Activated naive CD4-positive, alpha-beta T cell treated with anti-CD3 and anti-CD28 coated beads, Interleukin-2, amount 10 ng/mL, durations not matched to agents 7 days and 5 days (primary cell): Measurements from ENCODE around the gene SCN4A.
"Not testable (repeated sequence)": the region's sequence is repeated elsewhere in the genome, so short reads cannot be mapped to it uniquely, and the experiment has no call there.

Source experiments
- CTCF ChIA-PET: fragments of 350-600 bp; sonication (Branson Sonifier 250); formaldehyde crosslinking; loops from one replicate; lab custom pipeline; 2021; ENCODE audit warnings: antibody characterized with exemption; lab: Charles Lee
- DNase-seq: peaks from one replicate; pipeline ENCODE4 v3.0.0-alpha.2; 2020
- H3K27ac Mint-ChIP-seq: one replicate; pipeline ENCODE4 v1.8.0; 2021; ENCODE audit warnings: mild to moderate bottlenecking, moderate library complexity, mixed read lengths
- H3K27me3 Mint-ChIP-seq: one replicate; pipeline ENCODE4 v1.8.0; 2021; ENCODE audit warnings: mild to moderate bottlenecking, mixed read lengths
- H3K36me3 Mint-ChIP-seq: one replicate; pipeline ENCODE4 v1.8.0; 2021; ENCODE audit warnings: mixed read lengths
- H3K4me1 Mint-ChIP-seq: one replicate; pipeline ENCODE4 v1.8.0; 2021; ENCODE audit warnings: mixed read lengths
- H3K4me3 Mint-ChIP-seq: one replicate; pipeline ENCODE4 v1.8.0; 2021; ENCODE audit warnings: mild to moderate bottlenecking, moderate library complexity, mixed read lengths
- H3K9me3 Mint-ChIP-seq: one replicate; pipeline ENCODE4 v1.8.0; 2021; ENCODE audit warnings: mixed read lengths

The SCN4A gene

DNA sequence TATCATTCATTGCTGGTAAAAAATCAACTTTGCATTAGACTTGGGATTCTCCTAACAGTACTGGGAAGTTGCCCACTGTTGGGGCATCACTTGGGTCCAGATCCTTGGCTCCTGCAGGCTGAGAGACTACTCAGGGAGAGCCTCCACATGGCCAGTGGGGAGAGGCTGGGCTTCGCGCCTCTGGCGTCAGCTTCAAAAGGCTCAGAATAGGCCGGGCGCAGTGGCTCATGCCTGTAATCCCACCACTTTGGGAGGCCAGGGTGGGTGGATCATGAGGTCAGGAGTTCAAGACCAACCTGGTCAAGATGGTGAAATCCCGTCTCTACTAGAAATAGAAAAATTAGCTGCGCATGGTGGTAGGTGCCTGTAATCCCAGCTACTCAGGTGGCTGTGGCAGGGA lies 58.2 kb downstream of the SCN4A start:
- Mint-ChIP-seq H3K9me3 (no peaks in the 10 kb centered on the region), H3K4me1 (peaks cover 7% of the 10 kb centered on the region), H3K27me3 (peaks cover 81% of the 10 kb centered on the region), H3K4me3 (no peak overlapping the region), H3K27ac (no peak overlapping the region), H3K36me3 (no peaks in the 10 kb centered on the region)
- CTCF ChIA-PET = interaction anchor here (4.2 kb wide), 1 partner anchor 32 kb away, joined by 16 read pairs; no protein-coding TSS in a partner anchor
- peak; percentile 14 for DNase-seq

DNA sequence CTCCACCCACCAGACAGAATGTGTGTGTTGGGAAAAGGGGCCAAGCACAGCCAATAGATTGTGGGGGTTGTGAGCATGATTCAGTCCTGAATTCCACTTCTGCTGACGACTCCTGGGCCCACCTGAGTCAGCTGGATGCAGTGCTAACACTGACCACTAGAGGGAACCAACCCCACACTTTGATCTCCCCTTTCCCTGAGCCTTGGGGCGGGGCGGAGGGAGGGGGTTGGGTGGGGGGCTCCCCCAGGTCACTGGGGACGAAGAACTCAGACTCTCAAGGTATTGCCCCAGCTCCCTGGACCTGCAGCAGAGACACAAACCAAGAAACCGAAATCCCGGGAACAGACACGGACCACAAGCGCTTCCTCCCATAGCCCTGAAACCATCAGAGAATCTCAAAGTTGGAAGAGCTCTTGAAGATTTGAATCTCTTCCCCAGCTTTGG lies 61.0 kb downstream of the SCN4A start:
- Mint-ChIP-seq H3K27me3 (peaks cover 64% of the 10 kb centered on the region), H3K36me3 (no peaks in the 10 kb centered on the region), H3K4me3 (no peak overlapping the region), H3K9me3 (no peaks in the 10 kb centered on the region), H3K4me1 (peaks cover 2% of the 10 kb centered on the region), H3K27ac (no peak overlapping the region)
- DNase-seq = peak; percentile 77
- CTCF ChIA-PET = interaction anchor here (0.7 to 4.3 kb wide), 14 partner anchors 8 to 234 kb away, joined by 3 to 40 read pairs (median 5); partner anchors contain the start of gene CD79B

DNA sequence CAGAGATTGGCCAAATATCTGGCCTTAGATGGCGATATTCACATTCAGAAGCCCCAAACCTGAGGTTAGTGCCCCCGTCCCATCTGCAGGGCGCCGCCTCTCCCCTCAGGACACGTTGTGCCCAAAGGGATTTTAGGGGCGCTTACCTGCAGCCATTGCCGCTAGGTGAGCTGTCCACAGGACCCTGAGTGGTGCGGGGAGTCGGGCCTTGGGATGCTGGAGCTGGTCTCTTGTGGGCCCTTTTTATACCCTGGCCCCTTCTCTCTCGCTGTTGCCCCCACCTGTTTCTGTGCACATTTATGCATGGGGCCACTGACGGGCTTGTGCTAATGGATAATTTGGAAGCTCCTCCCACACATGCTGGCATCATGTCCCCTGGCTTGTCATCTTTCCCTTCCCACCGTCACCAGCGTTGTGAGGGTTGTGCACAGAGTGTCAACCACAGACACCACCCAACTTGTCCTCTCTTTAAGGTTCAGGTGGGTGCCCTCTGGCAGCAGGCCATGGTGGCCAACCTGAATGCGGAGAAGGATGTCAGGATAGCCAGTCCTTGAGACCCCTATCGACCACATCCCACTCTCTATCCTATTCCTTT lies 61.6 kb downstream of the SCN4A start, which contains the start of gene CSHL1:
TSS of gene CSHL1 (minus strand) at position 218 of the 595 bp plus-strand sequence. CDS start at position 156, 62 bp downstream.
- Mint-ChIP-seq H3K4me1 (peaks cover 2% of the 10 kb centered on the region), H3K4me3 (no peak within 1 kb of the TSS), H3K27ac (no peak within 1 kb of the TSS), H3K36me3 (no peaks in the 10 kb centered on the region), H3K27me3 (peaks cover 65% of the 10 kb centered on the region), H3K9me3 (no peaks in the 10 kb centered on the region)
- no peak for DNase-seq
- CTCF ChIA-PET = interaction anchor here (0.7 to 4.3 kb wide), 8 partner anchors 21 to 234 kb away, joined by 3 to 40 read pairs (median 8); partner anchors contain the start of gene CD79B

DNA sequence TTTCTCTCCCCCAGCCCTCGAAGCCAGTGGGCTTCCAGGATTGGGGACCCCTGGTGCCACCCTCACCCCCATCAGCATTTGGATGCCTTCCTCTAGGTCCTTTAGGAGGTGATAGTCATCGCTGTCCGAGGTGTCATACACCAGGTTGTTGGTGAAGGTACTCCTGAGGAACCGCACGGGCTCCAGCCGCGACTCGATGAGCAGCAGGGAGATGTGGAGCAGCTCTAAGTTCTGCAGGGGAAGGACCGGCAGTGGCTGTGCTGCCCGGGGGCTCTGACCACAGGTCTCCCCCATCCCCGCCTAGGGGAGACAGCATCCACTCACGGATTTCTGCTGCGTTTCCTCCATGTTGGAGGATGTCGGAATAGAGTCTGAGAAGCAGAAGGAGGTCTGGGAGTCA lies 62.6 kb downstream of the SCN4A start:
- no peaks in the 10 kb centered on the region for H3K36me3 Mint-ChIP-seq

DNA sequence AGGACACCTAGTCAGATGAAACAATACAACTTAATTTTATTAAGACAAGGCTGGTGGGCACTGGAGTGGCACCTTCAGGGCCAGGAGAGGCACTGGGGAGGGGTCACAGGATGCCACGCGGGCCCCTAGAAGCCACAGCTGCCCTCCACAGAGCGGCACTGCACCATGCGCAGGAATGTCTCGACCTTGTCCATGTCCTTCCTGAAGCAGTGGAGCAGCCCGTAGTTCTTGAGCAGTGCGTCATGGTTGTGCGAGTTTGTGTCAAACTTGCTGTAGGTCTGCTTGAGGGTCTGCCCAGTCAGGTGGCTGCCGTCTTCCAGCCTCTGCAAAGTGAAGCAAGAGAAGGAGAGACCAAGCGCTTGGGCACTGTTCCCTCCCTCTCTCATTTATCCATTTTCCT lies 63.1 kb downstream of the SCN4A start:
- DNase-seq, H3K27ac Mint-ChIP-seq, H3K4me3 Mint-ChIP-seq, H3K36me3 Mint-ChIP-seq, H3K4me1 Mint-ChIP-seq, H3K9me3 Mint-ChIP-seq: not testable (repeated sequence)
- CTCF ChIA-PET = interaction anchor here (1.7 to 4.3 kb wide), 2 partner anchors 81 to 117 kb away, joined by 8 to 40 read pairs; no protein-coding TSS in a partner anchor
- peaks cover 58% of the 10 kb centered on the region for H3K27me3 Mint-ChIP-seq

More for the DNA sequence above, 62.6 kb downstream of the SCN4A start:
- Mint-ChIP-seq H3K9me3 (no peaks in the 10 kb centered on the region), H3K27ac (no peak overlapping the region), H3K4me3 (no peak overlapping the region), H3K27me3 (peaks cover 59% of the 10 kb centered on the region), H3K4me1 (peaks cover 2% of the 10 kb centered on the region)
- DNase-seq = peak; percentile 10
- CTCF ChIA-PET = interaction anchor here (0.6 to 4.3 kb wide), 8 partner anchors 8 to 223 kb away, joined by 3 to 40 read pairs (median 8); partner anchors contain the start of gene CD79B

DNA sequence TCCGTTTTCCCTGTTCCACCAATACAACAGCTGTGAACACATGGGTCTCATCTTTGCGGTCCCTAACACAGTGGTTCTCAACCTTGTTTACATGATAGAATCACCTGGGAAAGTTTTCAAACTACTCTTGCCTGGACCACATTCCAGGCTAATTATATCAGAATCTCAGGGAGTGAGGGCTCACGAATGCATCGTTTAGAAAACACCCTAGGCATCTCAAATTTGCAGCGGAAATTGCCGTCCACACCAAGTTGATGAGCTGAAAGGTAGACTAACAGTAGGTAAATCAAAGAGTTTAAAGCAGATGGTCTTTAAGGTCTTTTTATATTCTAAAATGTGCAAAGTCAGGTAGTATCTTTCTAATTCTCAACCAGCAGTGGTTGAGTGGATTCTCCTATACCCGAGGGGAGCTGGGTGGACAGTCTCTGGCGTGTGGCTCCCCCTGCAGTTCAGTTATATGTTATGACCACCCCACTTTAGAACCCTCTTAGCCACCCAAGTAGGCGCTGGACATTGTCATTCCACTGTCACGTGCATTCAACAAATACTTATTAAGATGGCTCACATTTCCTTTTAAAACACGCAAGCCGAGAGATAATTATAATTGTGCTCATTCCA lies 65.4 kb downstream of the SCN4A start:
- not testable (repeated sequence) for H3K9me3 Mint-ChIP-seq, H3K27ac Mint-ChIP-seq, H3K4me3 Mint-ChIP-seq, H3K4me1 Mint-ChIP-seq, H3K36me3 Mint-ChIP-seq, DNase-seq
- H3K27me3 Mint-ChIP-seq = peaks cover 54% of the 10 kb centered on the region
- CTCF ChIA-PET = interaction anchor here (0.9 to 1.4 kb wide), 2 partner anchors 12 to 239 kb away, joined by 3 to 4 read pairs; partner anchors contain the start of gene GH1

DNA sequence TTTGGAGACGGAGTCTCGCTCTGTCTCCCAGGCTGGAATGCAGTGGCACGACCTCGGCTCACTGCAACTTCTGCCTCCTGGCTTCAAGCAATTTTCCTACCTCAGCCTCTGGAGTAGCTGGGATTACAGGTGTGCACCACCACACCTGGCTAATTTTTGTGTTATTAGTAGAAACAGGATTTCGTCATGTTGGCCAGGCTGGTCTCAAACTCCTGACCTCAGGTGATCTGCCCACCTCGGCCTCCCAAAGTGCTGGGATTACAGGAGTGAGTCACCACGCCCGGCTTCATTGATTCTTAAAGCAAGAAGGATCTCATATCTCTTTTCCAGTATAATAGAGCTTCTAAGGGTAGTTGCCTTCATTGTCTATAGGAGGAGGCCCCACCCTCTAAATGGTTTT lies 67.9 kb downstream of the SCN4A start:
- not testable (repeated sequence) for H3K4me1 Mint-ChIP-seq, H3K36me3 Mint-ChIP-seq, DNase-seq, H3K27ac Mint-ChIP-seq, H3K4me3 Mint-ChIP-seq, H3K9me3 Mint-ChIP-seq
- H3K27me3 Mint-ChIP-seq = peaks cover 57% of the 10 kb centered on the region
- CTCF ChIA-PET = interaction anchor here (0.6 to 4.6 kb wide), 9 partner anchors 14 to 229 kb away, joined by 3 to 22 read pairs (median 4); partner anchors contain the start of gene GH1

DNA sequence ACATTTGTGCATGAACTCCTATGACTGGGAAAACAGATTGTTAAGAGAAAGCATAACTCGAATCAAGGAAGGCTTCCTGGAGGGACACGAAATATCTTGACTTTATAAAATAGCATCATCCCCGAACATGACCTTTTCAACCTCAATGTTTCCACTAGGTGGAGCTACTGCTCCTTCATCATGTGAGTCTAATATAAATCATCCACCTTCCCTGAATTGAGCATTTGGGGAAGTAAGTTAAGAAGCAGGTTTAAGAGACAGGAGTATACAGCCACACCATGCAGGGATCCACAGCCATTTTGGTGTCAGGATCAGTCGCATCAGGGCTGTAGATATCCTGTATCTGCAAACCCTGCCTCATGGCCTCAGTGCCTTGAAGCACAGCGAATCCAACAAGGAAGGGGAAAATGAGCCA lies 68.9 kb downstream of the SCN4A start:
- H3K4me3 Mint-ChIP-seq, H3K9me3 Mint-ChIP-seq, H3K27ac Mint-ChIP-seq, H3K4me1 Mint-ChIP-seq, H3K36me3 Mint-ChIP-seq: not testable (repeated sequence)
- peaks cover 62% of the 10 kb centered on the region for H3K27me3 Mint-ChIP-seq
- peak; percentile 46 for DNase-seq
- CTCF ChIA-PET = interaction anchor here (1.0 to 4.6 kb wide), 8 partner anchors 13 to 230 kb away, joined by 3 to 22 read pairs (median 8); partner anchors contain the start of gene GH1

DNA sequence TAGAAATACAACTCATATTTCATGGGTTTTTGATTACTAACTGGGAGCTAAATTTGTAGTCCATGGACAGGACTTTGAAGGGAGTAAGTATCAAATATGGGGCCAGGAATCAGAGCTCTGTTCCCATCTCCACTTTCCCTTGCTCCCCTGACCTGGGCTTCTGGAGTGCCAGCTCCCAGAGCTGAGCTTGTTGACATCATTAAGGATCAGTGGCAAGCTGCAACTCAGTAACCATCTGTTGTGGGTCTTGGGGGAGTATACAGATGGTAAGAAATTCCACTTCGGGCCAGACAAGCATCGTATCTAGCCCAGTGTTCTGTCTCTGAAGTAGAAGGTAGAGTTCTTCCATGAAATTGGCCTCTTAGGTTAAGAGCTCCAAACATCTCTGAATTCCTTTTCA lies 70.7 kb downstream of the SCN4A start:
- CTCF ChIA-PET = interaction anchor here (0.6 to 4.6 kb wide), 6 partner anchors 12 to 124 kb away, joined by 3 to 22 read pairs (median 4); partner anchors contain the start of gene GH1
- not testable (repeated sequence) for H3K4me3 Mint-ChIP-seq, H3K27ac Mint-ChIP-seq, H3K9me3 Mint-ChIP-seq, DNase-seq, H3K4me1 Mint-ChIP-seq, H3K36me3 Mint-ChIP-seq
- H3K27me3 Mint-ChIP-seq = peaks cover 70% of the 10 kb centered on the region

DNA sequence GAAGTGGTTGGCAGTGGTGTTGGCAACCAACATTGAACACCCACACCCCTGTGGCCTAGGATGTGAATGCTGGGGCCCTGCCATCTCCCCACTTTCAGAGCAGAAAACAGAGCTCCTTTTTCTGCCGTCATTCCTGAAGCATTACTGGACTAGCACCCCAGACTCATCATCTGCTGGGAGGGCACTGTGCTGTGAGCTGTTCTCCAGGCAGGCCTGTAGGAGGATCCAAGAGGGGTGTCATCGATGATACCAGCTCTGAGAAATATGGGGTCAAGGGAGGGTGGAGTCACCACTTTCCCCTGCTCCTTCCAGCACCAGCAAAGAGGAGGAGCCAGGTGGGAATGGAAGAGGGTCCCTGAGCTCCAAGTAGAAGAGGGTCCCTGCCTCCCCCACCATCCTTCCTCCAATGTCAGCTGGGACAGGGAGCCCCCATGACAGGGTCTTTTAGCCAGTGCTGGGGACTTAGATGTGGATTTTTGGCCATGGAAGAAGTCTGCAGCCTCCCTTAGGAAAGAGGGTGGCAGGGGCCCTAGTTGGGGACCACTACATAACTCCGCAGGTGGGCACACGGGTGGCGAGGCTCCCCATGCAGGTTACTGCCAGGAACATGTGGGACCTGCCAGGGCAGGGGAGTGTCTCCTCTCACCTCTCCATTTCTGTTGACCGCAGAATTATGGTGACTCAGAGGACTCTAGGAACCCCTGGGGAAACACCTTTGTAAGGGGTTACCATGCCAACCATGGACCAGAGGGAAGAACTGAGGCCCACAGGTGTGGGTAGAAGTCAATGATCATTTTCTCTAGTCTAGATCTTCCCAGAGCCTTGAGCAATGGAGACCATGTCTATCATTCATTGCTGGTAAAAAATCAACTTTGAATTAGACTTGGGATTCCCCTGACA lies 73.6 kb downstream of the SCN4A start:
- not testable (repeated sequence) for H3K4me1 Mint-ChIP-seq, H3K36me3 Mint-ChIP-seq, H3K27ac Mint-ChIP-seq, H3K4me3 Mint-ChIP-seq, H3K9me3 Mint-ChIP-seq
- peak; percentile 21 for DNase-seq
- H3K27me3 Mint-ChIP-seq = peaks cover 66% of the 10 kb centered on the region
- CTCF ChIA-PET = interaction anchor here (0.6 to 1.5 kb wide), 4 partner anchors 9 to 250 kb away, joined by 3 to 4 read pairs (median 3); no protein-coding TSS in a partner anchor

DNA sequence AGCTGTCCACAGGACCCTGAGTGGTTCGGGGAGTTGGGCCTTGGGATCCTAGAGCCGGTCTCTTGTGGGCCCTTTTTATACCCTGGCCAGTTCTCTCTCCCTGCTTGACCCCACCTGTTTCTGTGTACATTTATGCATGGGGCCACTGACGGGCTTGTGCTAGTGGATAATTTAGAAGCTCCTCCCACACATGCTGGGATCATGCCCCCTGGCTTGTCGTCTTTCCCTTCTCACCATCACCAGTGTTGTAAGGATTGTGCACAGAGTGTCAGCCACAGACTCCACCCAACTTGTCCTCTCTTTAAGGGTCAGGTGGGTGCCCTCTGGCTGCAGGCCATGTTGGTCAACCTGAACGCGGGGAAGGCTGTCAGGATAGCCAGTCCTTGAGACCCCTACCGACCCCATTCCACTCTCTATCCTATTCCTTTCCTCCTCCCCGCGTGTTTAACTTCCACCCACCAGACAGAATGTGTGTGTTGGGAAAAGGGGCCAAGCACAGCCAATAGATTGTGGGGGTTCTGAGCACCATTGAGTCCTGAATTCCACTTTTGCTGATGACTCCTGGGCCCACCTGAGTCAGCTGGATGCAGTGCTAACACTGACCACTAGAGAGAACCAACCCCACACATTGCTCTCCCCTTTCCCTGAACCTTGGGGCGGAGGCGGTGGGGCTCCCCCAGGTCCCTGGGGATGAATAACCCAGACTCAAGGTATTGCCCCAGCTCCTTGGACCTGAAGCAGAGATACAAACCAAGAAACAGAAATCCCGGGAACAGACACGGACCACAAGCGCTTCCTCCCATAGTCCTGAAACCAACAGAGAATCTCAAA lies 76.0 kb downstream of the SCN4A start, which contains the start of gene CSH1:
TSS of gene CSH1 (minus strand) at position 51 of the 831 bp plus-strand sequence. CDS start 63 bp downstream, outside the sequence.
- H3K4me3 Mint-ChIP-seq, DNase-seq, H3K36me3 Mint-ChIP-seq, H3K4me1 Mint-ChIP-seq, CTCF ChIA-PET, H3K27ac Mint-ChIP-seq, H3K9me3 Mint-ChIP-seq: not testable (repeated sequence)
- H3K27me3 Mint-ChIP-seq = peaks cover 55% of the 10 kb centered on the region

DNA sequence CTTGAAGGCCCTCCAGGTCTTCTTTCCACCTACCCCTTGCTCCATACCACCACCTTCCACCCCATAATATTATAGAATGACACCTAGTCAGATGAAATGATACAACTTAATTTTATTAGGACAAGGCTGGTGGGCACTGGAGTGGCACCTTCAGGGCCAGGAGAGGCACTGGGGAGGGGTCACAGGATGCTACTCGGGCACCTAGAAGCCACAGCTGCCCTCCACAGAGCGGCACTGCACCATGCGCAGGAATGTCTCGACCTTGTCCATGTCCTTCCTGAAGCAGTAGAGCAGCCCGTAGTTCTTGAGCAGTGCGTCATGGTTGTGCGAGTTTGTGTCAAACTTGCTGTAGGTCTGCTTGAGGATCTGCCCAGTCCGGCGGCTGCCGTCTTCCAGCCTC lies 77.9 kb downstream of the SCN4A start:
- H3K27ac Mint-ChIP-seq, H3K36me3 Mint-ChIP-seq, H3K9me3 Mint-ChIP-seq, H3K4me1 Mint-ChIP-seq, H3K4me3 Mint-ChIP-seq, DNase-seq, CTCF ChIA-PET: not testable (repeated sequence)
- peaks cover 48% of the 10 kb centered on the region for H3K27me3 Mint-ChIP-seq

DNA sequence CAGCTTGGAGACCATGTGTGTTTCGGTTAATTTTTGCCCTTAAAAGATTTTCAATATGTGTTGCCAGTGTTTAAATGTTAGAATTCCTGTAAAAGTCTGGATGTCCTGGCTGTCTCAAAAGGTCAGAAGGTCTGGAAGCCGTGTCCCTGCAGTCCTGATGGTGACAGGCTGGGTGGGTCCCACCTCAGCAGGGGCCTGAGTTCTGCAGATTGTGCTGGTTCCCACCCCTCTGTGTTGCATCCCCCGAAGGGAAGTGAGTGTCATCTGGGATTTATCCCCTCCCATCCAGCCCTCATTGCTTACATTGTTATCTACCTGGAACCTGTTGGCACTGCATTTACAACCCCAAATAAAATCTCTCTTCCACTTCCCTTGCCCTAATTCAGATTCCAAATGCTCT lies 78.7 kb downstream of the SCN4A start:
- H3K9me3 Mint-ChIP-seq, DNase-seq, H3K4me3 Mint-ChIP-seq, H3K4me1 Mint-ChIP-seq, H3K36me3 Mint-ChIP-seq, H3K27ac Mint-ChIP-seq, CTCF ChIA-PET: not testable (repeated sequence)
- H3K27me3 Mint-ChIP-seq = peaks cover 46% of the 10 kb centered on the region
